Measurements from ENCODE around the gene AKAP11. TPM values are rescaled to one million over a fixed set of nuclear protein-coding genes. Genes with fewer than 3 reads are reported as not detected.

The AKAP11 gene
- total and polyA plus RNA-seq, 7 donors = 2.5 to 51.2 (median 38.1) TPM

- 85 to 87% methylated on average over 3 of the region's 3 CpGs for WGBS, 2 donors
- no peak for DNase-seq
These were observed 92.1 kb downstream of the AKAP11 start for GRCh38 chr13:42363941-42364612.

GRCh38 chr13:42364613-42365000 lies 92.7 kb downstream of the AKAP11 start:
- DNase-seq = no peak
- H3K4me3 ChIP-seq = no peak overlapping the region
- no peaks in the 10 kb centered on the region for H3K4me1 ChIP-seq
- WGBS, 2 donors = 26 to 50% methylated on average over 2 of the region's 2 CpGs
- H3K36me3 ChIP-seq = no peaks in the 10 kb centered on the region
- no peak for TF ChIP-seq POLR2A (IDR thresholded peaks at IDR 0.05)
- TF ChIP-seq, protein P1, sequence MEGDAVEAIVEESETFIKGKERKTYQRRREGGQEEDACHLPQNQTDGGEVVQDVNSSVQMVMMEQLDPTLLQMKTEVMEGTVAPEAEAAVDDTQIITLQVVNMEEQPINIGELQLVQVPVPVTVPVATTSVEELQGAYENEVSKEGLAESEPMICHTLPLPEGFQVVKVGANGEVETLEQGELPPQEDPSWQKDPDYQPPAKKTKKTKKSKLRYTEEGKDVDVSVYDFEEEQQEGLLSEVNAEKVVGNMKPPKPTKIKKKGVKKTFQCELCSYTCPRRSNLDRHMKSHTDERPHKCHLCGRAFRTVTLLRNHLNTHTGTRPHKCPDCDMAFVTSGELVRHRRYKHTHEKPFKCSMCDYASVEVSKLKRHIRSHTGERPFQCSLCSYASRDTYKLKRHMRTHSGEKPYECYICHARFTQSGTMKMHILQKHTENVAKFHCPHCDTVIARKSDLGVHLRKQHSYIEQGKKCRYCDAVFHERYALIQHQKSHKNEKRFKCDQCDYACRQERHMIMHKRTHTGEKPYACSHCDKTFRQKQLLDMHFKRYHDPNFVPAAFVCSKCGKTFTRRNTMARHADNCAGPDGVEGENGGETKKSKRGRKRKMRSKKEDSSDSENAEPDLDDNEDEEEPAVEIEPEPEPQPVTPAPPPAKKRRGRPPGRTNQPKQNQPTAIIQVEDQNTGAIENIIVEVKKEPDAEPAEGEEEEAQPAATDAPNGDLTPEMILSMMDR (IDR thresholded peaks at IDR 0.05) = no peak
- no peaks in the 10 kb centered on the region for H3K27me3 ChIP-seq
- intact Hi-C loops (cut with DNase I) = no loop called here
- H3K9me3 ChIP-seq = no peaks in the 10 kb centered on the region
- H3K27ac ChIP-seq = no peak overlapping the region

More at GRCh38 chr13:42363941-42364612, 92.1 kb downstream of the AKAP11 start:
- no peaks in the 10 kb centered on the region for H3K27me3 ChIP-seq
- H3K4me3 ChIP-seq = no peak overlapping the region
- no peaks in the 10 kb centered on the region for H3K9me3 ChIP-seq
- intact Hi-C loops (cut with DNase I) = no loop called here
- TF ChIP-seq POLR2AphosphoS5 (IDR thresholded peaks at IDR 0.05) (no peak), EP300 (IDR thresholded peaks at IDR 0.05) (no peak), POLR2A (IDR thresholded peaks at IDR 0.05) (no peak)
- TF ChIP-seq, protein P1 (IDR thresholded peaks at IDR 0.05) = no peak
- H3K27ac ChIP-seq = no peak overlapping the region
- H3K36me3 ChIP-seq = no peaks in the 10 kb centered on the region
- no peaks in the 10 kb centered on the region for H3K4me1 ChIP-seq

DNA sequence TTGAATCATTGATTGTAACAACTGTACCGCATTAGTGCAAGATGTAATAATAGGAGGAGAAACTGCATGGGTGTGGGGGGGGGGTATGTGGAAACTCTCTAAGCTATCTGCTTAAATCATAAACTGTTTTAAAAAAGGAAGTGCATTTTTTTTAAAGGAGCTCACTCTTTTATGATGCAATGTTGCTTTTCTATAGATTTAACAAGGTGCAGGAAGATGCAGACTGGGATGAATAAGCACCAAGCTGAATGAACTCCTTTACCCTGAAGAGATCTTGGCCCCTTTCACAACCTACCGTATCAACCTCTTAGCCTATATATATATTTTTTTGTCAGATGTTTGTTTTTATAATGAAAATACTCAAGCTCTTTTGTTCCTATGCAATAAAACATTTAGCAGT lies 95.9 kb downstream of the AKAP11 start:
- no peak for DNase-seq
- H3K4me3 ChIP-seq = no peak overlapping the region
- no peaks in the 10 kb centered on the region for H3K27me3 ChIP-seq
- intact Hi-C loops (cut with DNase I) = no loop called here
- WGBS, 2 donors = 75 to 85% methylated on average over 2 of the region's 2 CpGs
- H3K36me3 ChIP-seq = no peaks in the 10 kb centered on the region
- H3K4me1 ChIP-seq = no peaks in the 10 kb centered on the region
- no peak overlapping the region for H3K27ac ChIP-seq
- TF ChIP-seq POLR2A (IDR thresholded peaks at IDR 0.05) = no peak
- H3K9me3 ChIP-seq = no peaks in the 10 kb centered on the region

- Histone ChIP-seq H3K9me3 (no peaks in the 10 kb centered on the region), H3K27ac (no peak overlapping the region), H3K36me3 (no peaks in the 10 kb centered on the region), H3K4me3 (no peak overlapping the region), H3K4me1 (no peaks in the 10 kb centered on the region), H3K27me3 (no peaks in the 10 kb centered on the region)
- WGBS, 2 donors = 84 to 91% methylated on average over 8 of the region's 8 CpGs
- no peak for DNase-seq
- intact Hi-C loops (cut with DNase I) = no loop called here
- TF ChIP-seq EP300 (IDR thresholded peaks at IDR 0.05) (no peak), POLR2AphosphoS5 (IDR thresholded peaks at IDR 0.05) (no peak), POLR2A (IDR thresholded peaks at IDR 0.05) (no peak)
- TF ChIP-seq, protein P1 (IDR thresholded peaks at IDR 0.05) = no peak
These were observed 97.3 kb downstream of the AKAP11 start for GRCh38 chr13:42369071-42369797.

GRCh38 chr13:42370229-42370628 lies 98.3 kb downstream of the AKAP11 start:
- no peak overlapping the region for H3K4me3 ChIP-seq
- no peak overlapping the region for H3K27ac ChIP-seq
- H3K36me3 ChIP-seq = no peaks in the 10 kb centered on the region
- intact Hi-C loops (cut with DNase I) = no loop called here
- H3K27me3 ChIP-seq = no peaks in the 10 kb centered on the region
- TF ChIP-seq POLR2AphosphoS5 (IDR thresholded peaks at IDR 0.05) = no peak
- TF ChIP-seq POLR2A (IDR thresholded peaks at IDR 0.05) = no peak
- no peak for TF ChIP-seq EP300 (IDR thresholded peaks at IDR 0.05)
- no peaks in the 10 kb centered on the region for H3K9me3 ChIP-seq
- DNase-seq = no peak
- H3K4me1 ChIP-seq = no peaks in the 10 kb centered on the region
- 79 to 80% methylated on average over 6 of the region's 6 CpGs for WGBS, 2 donors

Other genes starting within 250 kb of the AKAP11 start
- 10 to 100 TPM; 13.9 to 23.3 (median 17.0) TPM for gene DGKH, start 223.5 kb upstream of the AKAP11 start, total RNA-seq
- gene DGKH, start 223.5 kb upstream of the AKAP11 start, polyA plus RNA-seq = 1 to 10 TPM; 1.2 to 3.5 (median 1.4) TPM